Left renal pelvis (tissue), 4 donors: ENCODE data around the gene IMMP2L. TPM values are rescaled to one million over a fixed set of nuclear protein-coding genes. Genes with fewer than 3 reads are reported as not detected.

Source experiments
- DNase-seq, 4 donors: peaks; one replicate each; pipeline ENCODE4 v3.0.0-alpha.2; 2013; ENCODE audit warnings: low read depth in 4 of 4, low spot score in 3 of 4
- polyA plus RNA-seq, 4 donors: library from polyadenylated mRNA; unstranded; fragments of 120-200 nt; gene quantifications; one replicate each; pipeline ENCODE4 v1.2.1, GENCODE V29; 2013; ENCODE audit not compliant: insufficient read length in 4 of 4

IMMP2L gene
- polyA plus RNA-seq, 4 donors = 19.8 to 41.9 (median 41.3) TPM

DNA sequence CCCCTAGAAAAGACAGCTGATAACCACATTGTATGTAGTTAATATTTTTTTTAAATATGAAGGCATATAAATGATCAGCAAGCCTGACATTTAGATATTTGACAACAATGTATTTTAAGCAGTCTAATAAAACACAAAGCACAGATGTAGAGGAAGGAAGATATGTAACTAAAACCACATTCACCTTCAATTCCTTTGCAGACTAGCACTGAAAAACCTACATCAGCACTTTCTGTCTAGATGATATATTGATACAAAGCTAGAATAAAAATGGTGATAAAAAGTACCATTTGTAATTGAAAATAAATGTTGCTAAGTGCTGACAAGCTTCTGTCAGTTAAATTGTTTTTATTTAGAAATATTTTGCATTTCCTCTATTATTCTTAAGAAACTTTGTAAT, 153.6 kb downstream of the IMMP2L start:
- DNase-seq = no peak

DNA sequence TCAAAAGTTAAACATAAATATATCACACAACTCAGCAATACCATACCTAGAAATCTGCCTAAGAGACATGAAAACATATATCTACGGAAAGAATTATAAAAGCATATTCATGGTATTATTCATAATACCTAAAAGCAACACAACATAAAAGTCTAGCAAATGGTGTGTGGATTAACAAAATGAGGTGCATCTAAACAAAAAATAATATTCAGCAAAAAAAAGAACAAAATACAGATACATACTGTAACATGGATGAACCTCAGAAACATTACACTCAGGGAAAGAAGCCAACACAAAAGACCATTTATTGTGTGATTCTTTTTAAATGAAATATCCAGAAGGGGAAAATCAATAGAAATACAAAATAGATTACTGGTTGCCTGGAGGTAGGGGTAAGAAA, 155.0 kb downstream of the IMMP2L start:
- DNase-seq = no peak

DNA sequence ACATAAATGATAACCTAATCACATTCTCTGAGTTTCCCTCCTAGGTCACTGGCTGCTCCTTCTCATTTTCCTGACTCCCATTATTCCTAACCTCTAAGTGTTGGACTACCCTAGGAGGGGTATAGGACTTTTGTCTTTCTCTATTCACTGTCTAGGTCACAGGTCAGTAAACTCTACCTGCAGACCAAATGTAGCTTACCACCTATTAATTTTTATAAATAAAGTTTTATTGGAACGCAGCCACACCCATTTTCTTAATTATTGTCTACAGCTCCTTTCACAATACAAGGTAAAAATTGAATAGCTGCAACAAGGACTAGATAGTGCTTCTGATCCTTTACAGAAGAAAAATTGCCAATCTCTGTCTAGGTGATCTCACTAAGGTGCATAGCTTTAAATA, 156.7 kb downstream of the IMMP2L start:
- no peak for DNase-seq

DNA sequence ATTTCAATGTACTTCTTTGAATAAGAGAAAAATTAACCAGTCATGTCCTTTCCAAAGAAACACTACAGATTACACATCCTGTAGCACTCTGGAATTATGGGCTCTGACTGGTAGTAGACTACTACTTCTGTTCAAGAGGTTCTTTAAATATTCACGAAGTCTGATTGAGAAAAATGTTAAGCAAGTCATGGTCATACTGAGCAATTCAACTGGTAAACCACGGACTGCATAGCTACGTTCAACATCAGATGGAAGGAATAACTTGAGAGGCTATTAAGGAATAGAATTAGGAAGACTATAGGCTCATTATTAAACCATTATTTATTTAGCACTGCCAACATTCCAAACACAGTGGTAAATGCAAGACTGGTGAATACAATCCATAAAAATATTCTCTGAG, 160.8 kb downstream of the IMMP2L start:
- no peak for DNase-seq

DNA sequence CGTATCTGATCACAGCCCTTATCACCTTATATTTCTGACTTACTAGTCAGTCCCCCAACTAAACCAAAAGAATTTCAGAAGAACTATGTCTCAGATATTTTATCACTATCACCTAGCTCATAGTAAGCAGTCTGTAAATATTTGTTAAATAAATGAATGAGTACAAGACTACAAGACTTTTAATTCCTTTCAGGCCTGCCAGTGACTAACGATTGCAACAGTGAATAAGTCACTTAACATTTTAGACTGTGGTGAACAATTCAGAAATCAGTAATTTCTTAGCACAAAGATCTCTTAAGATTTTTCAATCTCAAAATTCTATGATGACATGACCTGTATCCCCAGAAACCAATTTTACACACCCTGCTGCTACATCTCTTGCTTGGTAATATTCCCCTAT, 162.2 kb downstream of the IMMP2L start:
- no peak for DNase-seq

- no peak for DNase-seq
These were observed 167.4 kb downstream of the IMMP2L start for GRCh38 chr7:111394891-111395290.

- DNase-seq = no peak
These were observed 169.1 kb downstream of the IMMP2L start for GRCh38 chr7:111393011-111393754.

GRCh38 chr7:111392294-111392693, 170.0 kb downstream of the IMMP2L start:
- no peak for DNase-seq

- DNase-seq = no peak
These were observed 172.3 kb downstream of the IMMP2L start for GRCh38 chr7:111390000-111390399.

GRCh38 chr7:111388912-111389311, 173.4 kb downstream of the IMMP2L start:
- no peak for DNase-seq

- no peak for DNase-seq
These were observed 174.3 kb downstream of the IMMP2L start for GRCh38 chr7:111388016-111388415.

DNA sequence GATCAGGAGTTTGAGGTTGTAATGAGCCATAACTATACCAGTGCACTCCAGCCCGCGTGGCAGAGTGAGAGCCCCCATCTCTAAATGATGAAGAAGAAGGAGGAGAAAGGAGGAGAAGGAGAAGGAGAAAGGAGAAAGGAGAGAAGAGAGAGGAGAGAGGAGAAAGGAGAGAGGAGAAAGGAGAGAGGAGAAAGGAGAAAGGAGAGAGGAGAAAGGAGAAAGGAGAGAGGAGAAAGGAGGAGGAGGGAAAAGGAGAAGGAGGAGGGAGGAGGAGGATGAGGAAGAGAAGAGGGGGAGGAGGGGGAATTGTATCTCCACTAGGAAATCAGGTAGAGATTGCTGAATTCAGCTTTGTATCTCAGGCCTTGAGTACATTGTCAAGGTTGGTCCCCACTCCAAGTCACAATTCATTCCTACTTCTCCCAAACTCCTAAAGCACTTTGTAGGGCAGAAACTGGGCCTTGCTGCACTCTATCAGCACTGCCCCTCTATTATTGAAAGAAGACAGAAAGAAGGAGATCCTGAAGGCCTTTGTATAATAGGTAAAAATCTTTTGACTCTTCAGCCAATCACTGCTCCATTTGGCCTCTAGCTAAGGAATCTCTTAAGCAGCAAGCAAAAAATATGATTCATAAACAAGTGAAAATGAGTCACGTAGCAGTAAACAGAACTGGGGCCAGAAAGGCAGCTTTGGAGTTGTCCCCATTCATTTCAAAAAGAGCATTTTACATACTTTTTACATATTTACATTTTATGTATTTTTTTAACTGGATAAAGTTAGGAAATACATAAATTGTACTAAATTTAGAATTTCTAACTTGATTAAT, 178.0 kb downstream of the IMMP2L start:
- no peak for DNase-seq

DNA sequence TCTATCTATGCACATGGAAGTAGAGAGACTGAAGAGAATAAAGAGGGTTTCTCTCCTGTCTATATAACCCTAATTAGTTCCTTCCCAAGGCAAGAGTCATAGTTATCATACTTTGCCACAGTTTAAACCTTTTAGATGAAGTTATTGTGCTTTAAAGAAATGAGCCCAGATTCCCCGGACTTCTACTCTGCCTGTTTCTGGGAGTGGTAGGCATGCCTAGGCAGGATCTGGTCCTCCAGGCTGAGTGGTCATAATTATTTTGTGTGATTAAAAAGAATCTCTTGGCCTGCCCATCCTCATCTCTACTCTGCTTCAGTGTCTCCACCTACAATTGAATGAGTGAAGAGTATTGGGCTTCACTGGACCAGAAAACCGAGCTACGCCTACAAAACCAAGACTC, 179.2 kb downstream of the IMMP2L start:
- no peak for DNase-seq

DNA sequence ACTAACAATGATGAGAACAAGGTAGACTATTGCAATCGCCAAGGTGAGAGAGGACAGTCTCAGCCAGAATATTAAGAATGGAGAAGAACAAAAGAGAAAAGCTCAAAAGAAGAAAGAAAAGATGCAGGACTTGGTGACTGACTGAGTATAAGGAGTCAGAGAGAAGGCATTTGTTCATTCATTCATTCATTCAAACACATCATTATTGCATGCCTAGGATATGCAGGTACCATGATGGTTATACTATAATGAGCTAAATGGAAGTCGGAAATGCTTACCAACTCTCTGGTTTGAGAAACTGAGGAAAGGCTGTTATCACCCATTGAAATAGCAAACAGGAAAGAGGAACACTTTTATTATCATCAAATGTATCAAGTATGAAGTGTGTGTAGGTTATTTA, 180.7 kb downstream of the IMMP2L start:
- DNase-seq = no peak

GRCh38 chr7:111380945-111381344, 181.3 kb downstream of the IMMP2L start:
- peak in 1 of 4 donors; percentile 20 for DNase-seq

GRCh38 chr7:111374027-111374426, 188.3 kb downstream of the IMMP2L start:
- DNase-seq = no peak

- no peak for DNase-seq
These were observed 190.9 kb downstream of the IMMP2L start for GRCh38 chr7:111371437-111371836.

DNA sequence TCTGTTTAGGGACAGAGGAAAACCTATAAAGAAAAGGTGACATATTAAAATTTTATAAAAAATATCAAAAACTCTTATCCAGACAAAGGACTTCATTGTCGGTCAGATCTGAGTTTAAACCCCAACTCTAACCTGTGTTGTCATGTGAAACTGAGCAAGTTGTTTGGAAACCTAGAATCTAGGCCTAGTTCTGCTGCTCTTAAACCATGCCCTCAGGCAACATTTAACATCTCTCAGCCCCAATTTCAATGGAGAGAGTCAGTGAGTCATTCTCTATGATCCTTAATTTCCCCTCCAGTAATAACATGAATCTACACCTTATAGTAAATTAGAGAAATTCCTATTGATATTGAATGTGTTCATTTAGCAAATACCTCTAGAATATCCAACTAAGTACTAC, 192.3 kb downstream of the IMMP2L start:
- no peak for DNase-seq

GRCh38 chr7:111368381-111369065, 193.8 kb downstream of the IMMP2L start:
- no peak for DNase-seq

DNA sequence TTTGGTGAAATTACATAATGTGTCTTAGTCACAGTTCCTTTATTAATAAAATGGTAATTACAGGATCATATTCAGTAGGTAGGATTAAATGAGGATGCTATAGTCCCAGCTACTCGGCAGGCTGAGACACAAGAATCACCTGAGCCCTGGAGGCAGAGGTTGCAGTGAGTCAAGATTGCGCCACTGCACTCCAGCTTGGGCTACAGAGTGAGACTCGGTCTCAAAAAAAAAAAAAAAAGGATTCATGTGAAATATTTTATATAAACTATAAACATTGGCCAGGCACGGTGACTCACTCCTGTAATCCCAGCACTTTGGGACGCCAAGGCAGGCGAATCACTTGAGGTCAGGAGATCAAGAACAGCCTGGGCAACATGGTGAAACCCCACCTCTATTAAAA, 197.9 kb downstream of the IMMP2L start:
- DNase-seq = no peak

DNA sequence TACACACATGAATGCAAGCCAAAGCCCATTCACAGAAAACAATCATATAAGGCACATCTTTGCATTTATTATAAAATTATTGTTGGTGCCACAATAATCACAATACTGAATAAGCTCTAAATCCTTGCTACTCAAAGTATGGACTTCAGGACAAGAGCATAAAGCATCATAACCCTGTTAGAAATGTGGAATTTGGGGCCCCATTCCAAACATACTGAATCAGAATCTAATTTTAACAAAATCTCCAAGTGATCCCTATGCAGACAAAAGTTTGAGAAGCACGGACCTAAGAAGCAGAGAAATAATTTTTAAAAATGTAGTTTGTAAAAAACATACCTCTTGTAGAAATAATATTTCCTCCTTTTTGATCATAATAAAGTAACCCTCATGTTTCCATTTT, 199.2 kb downstream of the IMMP2L start:
- no peak for DNase-seq
